Left renal pelvis (tissue), 4 donors: ENCODE results near the gene SEC22B. TPM values are rescaled to one million over a fixed set of nuclear protein-coding genes. Genes with fewer than 3 reads are reported as not detected.
"Not testable (repeated sequence)": the region's sequence is repeated elsewhere in the genome, so short reads cannot be mapped to it uniquely, and the experiment has no call there.

ENCODE experiments used
- DNase-seq, 4 donors: peaks; one replicate each; pipeline ENCODE4 v3.0.0-alpha.2; 2013; ENCODE audit warnings: low read depth in 4 of 4, low spot score in 3 of 4
- polyA plus RNA-seq, 4 donors: library from polyadenylated mRNA; unstranded; fragments of 120-200 nt; gene quantifications; one replicate each; pipeline ENCODE4 v1.2.1, GENCODE V29; 2013; ENCODE audit not compliant: insufficient read length in 4 of 4

The SEC22B gene
- polyA plus RNA-seq, 4 donors, result 38.4 to 47.4 (median 43.0) TPM

DNA sequence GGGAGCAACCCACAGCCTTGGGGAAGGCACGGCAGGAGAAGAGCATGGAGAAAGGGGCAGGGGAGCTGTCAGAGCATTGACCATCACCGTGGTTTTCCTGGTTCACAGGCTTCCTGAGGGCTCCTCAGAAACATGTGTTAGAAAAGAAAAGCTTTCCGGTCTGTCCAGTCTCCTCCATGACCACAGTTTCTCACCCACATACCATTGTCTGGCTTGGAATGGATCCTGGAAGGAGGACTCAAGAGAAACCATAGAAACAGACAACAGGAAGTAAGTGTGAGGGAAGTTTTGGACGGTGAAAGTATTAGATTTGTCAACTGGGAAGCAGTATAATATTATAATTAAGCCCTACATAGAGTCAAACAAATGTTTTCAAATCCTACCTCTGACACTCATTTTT is 55.8 kb downstream of the SEC22B start:
- DNase-seq, result not testable (repeated sequence)

DNA sequence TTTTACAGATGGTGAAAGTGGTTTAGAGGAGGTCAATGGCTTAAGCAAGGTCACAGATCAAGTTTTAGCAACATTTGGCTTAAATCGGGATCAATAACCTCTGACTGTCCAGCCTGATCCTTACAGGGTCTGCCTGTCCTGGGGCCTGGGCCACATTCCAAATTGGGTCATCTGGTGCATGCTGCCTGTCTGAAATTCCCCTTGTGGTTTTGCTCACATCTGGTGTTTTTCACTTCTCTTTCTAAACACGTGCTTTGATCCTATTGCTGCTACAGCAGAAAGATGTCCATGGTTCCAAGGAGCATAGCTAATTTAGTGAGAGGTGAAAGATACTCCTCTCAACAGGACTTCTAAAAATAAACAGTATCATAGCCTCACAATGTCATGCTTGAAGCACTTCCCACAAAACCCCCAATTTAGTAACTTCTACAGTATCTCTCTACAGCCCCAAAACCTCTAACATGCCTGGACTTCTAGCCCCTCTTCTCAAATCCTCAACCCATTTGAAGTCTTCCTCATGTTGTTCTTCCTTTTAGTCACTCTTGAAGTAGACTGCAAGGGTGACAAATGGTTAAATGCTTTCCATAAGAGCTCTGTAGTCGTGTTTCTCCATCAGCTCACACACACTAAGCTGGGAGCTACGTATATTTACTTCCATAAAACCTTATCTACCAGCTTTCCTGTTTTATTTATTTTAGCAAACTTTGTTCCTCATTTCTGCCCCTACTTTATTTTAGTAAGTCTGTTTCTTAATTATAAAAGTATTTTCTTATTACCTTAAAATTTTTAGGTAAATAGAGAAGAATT is 58.7 kb downstream of the SEC22B start:
- DNase-seq, result not testable (repeated sequence)

DNA sequence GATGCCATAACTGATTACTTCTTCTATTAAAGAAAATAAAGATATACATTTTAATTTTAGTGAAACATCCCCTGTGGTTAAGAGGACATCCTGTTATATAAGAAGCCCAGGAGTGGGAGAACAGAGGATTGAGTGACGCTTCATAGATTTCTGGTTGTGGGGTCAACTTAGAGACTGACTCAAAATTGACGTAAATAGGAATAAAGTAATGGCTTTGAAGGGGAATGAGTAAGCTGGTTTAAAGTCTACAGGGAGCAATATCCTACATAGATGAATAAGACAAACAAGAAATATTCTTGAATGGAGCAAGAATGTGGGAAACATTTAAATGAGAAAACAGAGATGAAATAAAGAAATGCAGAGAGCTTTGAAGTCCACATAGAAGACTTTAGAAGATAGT is 60.2 kb downstream of the SEC22B start:
- not testable (repeated sequence) for DNase-seq

DNA sequence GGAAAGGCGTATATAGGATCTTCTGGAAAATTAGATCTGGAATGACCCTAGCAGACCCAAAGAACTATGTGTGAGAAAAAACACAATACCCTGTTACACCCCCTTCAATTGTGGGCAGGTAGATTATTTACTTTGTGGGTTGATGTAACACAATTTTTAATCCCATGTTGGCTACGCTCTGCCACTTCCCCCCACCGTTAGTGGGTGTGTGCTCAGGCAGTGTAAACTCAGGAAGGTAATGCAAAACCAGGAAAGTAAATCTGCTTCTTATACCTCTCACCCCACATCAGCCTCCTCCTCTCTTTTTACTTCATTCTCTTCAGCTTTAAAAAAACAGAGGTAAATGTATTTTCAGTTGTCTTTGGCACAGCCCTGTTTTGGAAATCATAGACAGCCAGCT is 63.2 kb downstream of the SEC22B start:
- not testable (repeated sequence) for DNase-seq

DNA sequence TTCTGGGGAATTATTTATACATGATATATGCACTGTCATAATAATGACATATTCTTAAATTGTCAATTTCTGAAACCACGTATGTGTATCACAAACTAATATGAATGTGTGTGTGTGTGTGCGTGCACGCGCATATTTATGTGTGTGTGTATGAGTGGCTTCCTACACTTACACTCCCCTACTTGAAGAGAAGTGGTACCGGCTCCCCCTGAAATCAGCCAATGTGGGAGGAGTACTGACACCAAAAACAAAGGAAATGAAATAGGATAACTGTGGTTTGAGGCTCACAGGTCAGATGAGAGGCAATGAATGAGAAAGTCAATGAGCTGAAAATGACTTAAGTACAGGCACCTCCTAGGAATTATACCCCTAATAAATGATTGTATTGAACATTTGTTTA is 64.1 kb downstream of the SEC22B start:
- not testable (repeated sequence) for DNase-seq

DNA sequence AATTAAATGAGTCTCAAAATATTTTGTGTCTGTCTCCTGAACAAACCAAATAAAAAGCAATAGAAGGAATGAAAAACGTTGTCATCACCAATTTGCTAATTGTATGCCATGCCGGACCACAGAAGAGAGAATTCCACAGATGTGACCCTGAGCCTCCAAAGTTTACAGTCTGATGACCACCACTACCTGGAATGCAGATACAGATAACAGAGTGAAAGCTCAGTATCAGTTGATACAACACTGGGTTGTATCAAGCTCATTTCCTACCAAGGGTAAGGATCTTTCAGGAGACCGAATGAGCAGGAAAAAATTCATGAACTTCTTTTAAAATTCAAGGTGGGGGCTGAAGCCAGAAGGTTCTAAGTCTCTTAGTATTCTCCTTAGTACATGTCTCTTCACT is 64.5 kb downstream of the SEC22B start:
- DNase-seq, result not testable (repeated sequence)

DNA sequence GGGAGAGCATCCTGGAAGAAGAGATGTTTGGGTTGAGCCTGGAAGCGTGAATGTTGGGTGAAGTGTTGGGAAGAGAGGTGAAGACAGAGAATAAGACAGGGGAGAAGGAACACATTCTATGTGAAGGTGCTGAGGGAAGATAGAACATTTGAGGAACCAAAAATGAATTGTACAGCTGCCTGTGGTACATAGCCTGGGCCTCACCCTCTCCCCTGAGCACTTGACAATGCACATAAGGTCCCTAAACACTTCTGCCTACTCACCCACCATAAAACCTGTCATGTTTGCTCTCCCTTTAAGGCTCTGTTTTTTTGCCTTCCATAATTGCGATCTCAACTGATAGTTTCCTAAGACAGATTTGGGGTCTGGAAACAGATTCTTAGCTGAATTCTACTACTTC is 65.3 kb downstream of the SEC22B start:
- not testable (repeated sequence) for DNase-seq

DNA sequence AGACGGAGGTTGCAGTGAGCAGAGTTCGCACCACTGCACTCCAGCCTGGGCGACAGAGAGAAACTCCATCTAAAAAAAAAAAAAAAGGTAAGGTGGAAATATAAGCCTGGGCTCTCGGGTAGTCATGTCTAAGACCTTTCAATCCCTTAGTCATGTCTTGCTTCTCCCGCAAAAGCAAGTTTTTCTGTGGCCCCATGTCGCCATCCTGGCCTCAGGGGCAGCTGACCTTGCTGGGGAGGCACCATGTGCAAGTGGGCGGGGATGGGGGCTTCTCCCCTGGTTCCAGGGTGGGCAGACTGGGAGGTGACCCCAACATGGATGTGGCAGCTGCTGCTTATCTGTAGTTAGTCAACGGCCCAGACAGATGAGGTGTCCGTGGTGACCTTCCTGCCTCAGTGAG is 66.7 kb downstream of the SEC22B start:
- DNase-seq, result not testable (repeated sequence)

DNA sequence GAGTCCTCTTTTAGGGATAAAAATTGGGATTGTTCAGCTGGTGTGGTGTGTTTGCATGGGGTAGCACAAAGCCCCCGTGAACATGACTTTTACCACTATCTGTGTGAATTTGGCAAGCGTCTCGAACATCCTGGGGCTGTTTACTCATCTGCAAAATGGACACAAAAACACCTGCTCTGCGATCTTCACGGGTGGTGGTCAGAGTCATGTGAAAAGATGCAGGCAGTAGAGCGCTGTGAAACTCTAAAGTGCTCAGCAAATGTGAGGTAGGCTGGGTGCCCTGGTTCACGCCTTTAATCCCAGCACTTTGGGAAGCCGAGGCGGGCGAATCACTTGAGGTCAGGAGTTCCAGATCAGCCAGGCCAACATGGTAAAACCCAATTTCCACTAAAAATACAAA is 67.1 kb downstream of the SEC22B start:
- DNase-seq, result not testable (repeated sequence)

DNA sequence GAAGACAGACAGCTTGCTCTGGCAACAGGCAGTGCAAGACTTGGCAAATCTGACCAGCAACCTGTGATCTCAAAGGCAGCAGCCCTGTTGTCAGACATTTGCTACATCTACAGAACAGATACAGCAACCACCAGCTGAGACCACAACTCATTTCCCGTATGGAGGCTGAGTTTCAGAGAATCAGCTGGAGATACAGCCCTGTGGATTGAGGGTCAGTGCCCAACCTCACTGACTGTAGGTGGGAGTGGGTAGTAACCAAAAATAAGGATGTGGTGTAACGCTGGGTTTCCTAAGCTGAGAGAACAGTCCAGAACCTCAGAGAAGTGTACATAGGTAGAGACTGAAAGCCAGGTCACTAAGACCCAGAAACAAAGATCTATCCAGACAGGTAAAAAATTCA is 71.0 kb downstream of the SEC22B start:
- DNase-seq, result not testable (repeated sequence)

DNA sequence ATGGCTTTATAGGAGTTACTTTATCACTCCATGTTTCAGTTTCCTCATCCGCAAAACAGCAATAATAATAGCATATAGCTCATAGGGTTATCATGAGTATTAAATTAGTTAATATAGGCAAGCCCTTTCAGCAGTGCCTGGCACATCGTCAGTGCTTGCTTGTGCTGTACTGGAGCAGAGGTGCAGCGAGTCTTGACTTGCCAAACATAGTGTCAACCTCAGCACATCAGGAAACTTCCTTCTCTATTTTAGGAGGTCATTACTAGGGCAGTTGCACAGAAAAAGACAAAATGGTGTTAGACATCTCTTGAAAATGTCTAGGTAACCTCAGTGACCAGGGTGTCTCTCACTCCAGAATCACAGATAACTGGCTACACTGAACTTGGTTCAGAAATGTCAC is 72.6 kb downstream of the SEC22B start:
- DNase-seq, result not testable (repeated sequence)

DNA sequence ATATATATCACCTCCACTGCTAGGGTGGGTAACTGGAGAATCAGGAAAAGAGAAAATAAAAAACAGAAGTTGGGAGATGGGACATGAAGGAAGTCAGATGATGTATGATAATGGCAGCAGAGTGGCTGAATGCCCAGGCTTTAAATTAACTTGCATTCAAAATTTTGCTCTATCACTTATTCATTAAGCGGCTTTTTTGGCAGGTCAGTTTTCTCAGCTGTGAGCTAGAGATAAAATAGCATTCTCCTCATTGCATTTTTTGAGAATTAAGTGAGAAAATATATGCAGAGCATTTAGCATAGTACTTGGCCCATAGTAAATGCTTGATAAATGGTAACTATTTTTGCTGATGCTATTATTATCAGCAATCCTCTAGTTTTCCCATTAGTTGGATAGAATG is 74.7 kb downstream of the SEC22B start:
- not testable (repeated sequence) for DNase-seq

Other genes starting within 250 kb of the SEC22B start
- 100 to 1,000 TPM; 136 to 343 (median 156) TPM for gene NOTCH2, start 106.9 kb downstream of the SEC22B start, polyA plus RNA-seq
- 10 to 100 TPM in 3 of 4 donors, 1 to 10 TPM in 1; 7.4 to 16.7 (median 15.5) TPM for gene NBPF8, start 238.5 kb upstream of the SEC22B start, polyA plus RNA-seq